GM12801 (cell line): ENCODE data around the gene SPPL3.

ENCODE experiments used
- TF ChIP-seq, protein P1 (sequence below): IDR thresholded peaks from one replicate; pipeline ENCODE4 v1.5.1; 2011; ENCODE audit warnings: control low read depth; ENCODE audit not compliant: insufficient read length; ENCODE audit errors: extremely low read depth

The SPPL3 gene

DNA sequence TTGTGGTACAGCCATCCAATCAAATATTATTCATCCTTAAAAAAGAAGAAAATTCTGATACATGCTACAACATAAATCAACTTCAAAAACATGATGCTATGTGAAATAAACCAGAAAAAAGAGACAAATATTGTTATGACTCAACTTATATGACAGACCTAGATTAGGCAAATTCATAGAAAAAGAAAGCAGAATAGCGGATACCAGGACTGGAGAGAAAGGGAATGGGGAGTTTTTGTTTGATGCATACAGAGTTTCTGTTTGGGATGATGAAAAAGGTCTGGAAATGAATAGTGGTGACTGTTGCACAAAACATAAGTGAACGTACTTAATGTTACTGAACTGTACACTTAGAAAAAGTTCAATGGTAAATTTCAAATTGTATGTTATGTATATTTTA, 82.3 kb downstream of the SPPL3 start:
- TF ChIP-seq, protein P1, sequence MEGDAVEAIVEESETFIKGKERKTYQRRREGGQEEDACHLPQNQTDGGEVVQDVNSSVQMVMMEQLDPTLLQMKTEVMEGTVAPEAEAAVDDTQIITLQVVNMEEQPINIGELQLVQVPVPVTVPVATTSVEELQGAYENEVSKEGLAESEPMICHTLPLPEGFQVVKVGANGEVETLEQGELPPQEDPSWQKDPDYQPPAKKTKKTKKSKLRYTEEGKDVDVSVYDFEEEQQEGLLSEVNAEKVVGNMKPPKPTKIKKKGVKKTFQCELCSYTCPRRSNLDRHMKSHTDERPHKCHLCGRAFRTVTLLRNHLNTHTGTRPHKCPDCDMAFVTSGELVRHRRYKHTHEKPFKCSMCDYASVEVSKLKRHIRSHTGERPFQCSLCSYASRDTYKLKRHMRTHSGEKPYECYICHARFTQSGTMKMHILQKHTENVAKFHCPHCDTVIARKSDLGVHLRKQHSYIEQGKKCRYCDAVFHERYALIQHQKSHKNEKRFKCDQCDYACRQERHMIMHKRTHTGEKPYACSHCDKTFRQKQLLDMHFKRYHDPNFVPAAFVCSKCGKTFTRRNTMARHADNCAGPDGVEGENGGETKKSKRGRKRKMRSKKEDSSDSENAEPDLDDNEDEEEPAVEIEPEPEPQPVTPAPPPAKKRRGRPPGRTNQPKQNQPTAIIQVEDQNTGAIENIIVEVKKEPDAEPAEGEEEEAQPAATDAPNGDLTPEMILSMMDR: no peak

DNA sequence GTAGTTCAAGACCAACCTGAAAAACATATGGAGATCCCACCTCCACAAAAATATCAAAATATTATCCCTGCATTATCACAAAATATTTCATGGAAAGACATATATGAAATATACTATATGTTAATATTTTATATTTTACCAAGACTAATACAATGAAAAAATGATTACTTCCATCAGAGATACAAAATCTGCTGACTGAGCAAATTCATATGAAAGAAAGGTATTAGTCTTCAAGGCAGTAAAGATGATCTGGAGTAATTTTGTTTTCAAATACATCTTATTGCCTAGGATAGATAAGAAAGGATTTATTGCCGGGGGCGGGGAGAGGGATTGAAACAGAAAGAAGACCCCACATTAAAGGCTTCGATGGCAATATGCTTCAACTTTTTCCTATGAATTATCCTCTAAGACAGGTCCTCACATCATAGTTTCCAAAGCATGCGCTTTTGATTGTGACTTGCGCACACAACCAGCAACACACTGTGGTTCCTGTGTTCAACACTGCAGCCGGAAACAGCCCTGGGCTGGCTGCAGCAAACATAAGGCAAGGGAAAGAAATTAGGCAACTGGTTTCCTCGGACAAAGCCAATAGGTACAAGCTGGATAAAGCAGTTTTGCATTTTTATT, 83.2 kb downstream of the SPPL3 start:
- TF ChIP-seq, protein P1: no peak

DNA sequence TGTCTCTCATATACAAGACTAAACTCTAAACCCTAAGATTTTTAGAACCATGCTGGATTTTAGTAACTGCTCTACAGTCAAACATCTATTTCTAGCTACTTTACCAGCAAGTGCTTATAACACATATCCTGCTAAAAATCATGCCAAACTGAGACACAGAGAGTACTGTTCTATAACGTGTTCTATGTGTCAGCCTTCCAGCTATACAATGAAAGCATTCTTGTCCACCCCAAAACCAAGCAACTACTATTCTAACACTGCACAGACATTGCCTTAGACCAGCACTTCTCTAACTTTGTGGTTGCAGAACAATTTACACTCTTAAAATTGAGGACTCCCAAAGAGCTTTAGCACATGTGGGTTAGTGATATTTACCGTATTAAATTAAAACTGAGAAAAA, 85.7 kb downstream of the SPPL3 start:
- TF ChIP-seq, protein P1: no peak

DNA sequence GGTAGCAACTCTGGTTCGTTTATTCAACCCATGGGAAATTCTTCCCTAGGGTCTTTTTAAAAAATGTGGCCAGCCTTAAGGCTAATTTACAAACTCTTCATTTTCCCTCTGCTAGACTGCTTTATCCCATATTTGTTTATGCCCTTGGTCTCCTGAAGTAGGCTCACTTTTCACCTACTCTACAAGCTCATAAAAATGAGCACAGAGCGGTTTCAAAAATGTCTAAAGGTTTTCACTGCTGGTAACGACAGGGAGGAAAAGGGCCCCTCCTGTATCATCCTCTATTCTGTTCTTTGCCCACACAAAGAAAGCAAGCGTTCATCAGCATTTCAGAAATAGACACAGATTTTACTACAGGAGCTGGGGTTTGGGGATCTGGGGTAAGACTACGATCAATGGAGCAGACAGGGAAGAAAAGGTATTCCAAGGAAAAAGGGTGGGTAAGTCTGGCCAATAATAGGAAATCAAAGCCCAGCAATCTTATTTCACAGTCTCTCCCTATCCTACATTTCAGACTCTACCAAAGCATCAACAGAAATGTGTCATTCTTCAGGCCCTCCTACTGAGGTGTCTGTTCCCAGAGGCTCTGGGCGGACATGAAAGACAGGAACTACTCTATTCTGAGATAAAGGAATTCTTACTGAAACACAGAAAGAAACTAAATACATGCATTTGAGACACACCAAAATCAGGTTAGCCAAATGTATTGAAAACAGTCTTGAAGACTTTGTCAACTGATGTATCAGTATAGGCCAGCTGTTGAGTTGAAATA, 86.4 kb downstream of the SPPL3 start:
- TF ChIP-seq, protein P1: no peak

DNA sequence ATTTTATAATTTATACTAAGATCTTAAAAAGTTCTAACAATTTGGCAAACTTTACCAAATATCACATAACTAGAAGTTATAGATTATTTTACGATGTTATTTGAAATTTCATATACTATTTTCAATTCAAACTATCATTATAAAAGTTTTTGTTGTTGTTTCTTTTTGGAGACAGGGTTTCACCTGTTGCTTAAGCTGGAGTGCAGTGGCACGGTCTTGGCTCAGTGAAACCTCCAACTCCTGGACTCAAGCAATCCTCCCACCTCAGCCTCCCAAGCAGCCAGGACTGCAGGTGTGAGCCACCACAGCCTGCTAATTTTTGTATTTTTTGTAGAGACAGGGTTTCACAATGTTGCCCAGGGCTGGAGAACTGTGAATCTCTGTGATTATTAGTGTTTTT, 87.8 kb downstream of the SPPL3 start:
- TF ChIP-seq, protein P1: no peak

DNA sequence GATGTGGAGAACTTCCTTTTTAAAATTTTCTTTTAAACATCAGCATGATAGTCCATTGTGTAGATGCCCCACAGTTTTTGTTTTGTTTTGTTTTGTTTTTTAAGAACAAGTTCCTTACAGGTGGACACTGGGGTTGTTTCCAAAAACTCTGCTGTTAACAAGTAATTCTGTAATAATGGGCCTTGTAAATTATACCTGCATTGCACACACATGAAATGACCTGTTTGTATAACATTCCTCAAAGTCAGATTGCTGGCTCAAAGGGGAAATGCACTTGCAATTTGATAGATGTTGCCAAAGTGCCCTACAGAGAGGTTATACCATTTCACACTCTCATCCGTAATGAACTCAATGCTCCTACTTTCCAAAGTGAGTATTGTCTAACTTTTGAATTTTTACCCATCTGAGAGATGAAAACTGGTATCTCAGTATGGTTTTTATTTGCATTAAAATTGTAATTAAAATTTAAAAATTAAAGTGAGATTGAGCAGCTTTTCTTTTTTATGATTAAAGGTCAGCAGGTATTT, 89.2 kb downstream of the SPPL3 start:
- TF ChIP-seq, protein P1: no peak

DNA sequence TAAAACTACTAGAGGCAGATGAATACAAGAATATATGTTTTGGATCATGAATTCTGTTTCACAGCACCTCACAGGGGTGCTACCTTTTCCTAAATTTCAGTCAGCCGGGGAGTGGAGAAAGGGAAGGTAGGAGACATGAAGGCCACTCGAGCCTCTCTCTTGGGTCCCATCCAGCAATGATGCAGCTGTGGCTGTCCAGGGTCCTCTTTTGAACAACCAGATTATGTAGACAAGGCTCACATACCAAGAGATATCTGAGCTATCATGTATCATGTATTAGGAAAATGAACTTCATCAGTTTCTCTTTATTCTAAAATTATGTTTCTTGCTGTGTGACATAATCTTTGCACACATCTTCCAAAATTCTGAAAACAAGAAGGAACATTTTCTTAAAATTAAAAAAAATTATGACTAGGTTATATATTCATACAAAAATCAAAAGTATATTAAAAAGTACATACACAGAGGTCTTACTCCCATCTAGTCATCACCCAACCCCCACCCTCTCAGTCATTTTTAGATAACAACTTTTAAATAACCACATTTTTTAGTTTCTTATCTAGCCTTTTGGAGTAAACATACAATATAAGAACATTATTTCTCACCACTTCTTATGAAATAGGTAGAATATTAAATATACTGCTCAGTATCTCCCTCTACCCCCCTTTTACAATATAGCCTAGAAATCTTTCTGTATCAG, 89.8 kb downstream of the SPPL3 start:
- TF ChIP-seq, protein P1: no peak
